ENCODE measurements around the gene OVCH1. TPM values are rescaled to one million over a fixed set of nuclear protein-coding genes. Genes with fewer than 3 reads are reported as not detected.

OVCH1 gene
- total RNA-seq, 1 experiment from 2014 or later, result not detected

GRCh38 chr12:29516431-29516875 lies 19.0 kb upstream of the OVCH1 start:
- H3K18ac ChIP-seq (ENCODE audit: insufficient read length, low read depth, low read length), result no peak overlapping the region
- H3K4me1 Mint-ChIP-seq, result no peaks in the 10 kb centered on the region
- H4K20me1 ChIP-seq (ENCODE audit: control insufficient read depth, insufficient read depth, insufficient read length), result no peaks in the 10 kb centered on the region
- H4K91ac ChIP-seq (ENCODE audit: insufficient read length, low read depth, low read length), result no peak overlapping the region
- no peak overlapping the region for H2BK20ac ChIP-seq (ENCODE audit: low read depth, low read length, poor library complexity, severe bottlenecking)
- H3K4me1 ChIP-seq (ENCODE audit: insufficient read depth, low read length), result no peaks in the 10 kb centered on the region
- no peak for TF ChIP-seq CTCF (conservative IDR thresholded peaks at IDR 0.05)
- no peaks in the 10 kb centered on the region for H3K9me3 ChIP-seq (ENCODE audit: control insufficient read depth, low read depth, low read length)
- no peak for DNase-seq
- no peak overlapping the region for H2BK15ac ChIP-seq (ENCODE audit: low read depth, low read length)
- peaks cover 0 to 12% (median 5%) of the 10 kb centered on the region in 3 experiments; a peak in 4 of 7 replicates for H3K36me3 Mint-ChIP-seq (ENCODE audit: insufficient read depth in 1 of 3, low read depth in 3 of 3)
- no peaks in the 10 kb centered on the region for H3K27me3 Mint-ChIP-seq (ENCODE audit: low read depth)
- H3K9me3 Mint-ChIP-seq, result no peaks in the 10 kb centered on the region
- H2BK12ac ChIP-seq (ENCODE audit: insufficient read length, low read depth, low read length), result no peak overlapping the region
- H3K27ac ChIP-seq (ENCODE audit: insufficient read length, low read depth, low read length), result no peak overlapping the region
- no peak overlapping the region for H2BK5ac ChIP-seq (ENCODE audit: insufficient read length, low read length)
- no CpG with 5 or more reads among the region's 2 CpGs for WGBS (ENCODE audit: extremely low coverage, insufficient read length, low lambda C conversion rate)
- no peak overlapping the region for H3K4me2 ChIP-seq (ENCODE audit: insufficient read depth, insufficient read length, low read length)
- H2AK5ac ChIP-seq (ENCODE audit: insufficient read length, low read length), result no peak overlapping the region
- no peak overlapping the region for H4K5ac ChIP-seq (ENCODE audit: insufficient read length, low read depth, low read length)
- H3K27ac Mint-ChIP-seq, result no peak overlapping the region
- H4K8ac ChIP-seq (replicated peaks; ENCODE audit: insufficient read length, low read depth, low read length), result no peak overlapping the region
- H3K79me1 ChIP-seq (ENCODE audit: insufficient read depth, low read depth, low read length, poor library complexity, severe bottlenecking), result no peaks in the 10 kb centered on the region
- no peak overlapping the region for H3K9ac ChIP-seq (ENCODE audit: extremely low read depth, insufficient read length, low read length)
- no peaks in the 10 kb centered on the region for H3K27me3 ChIP-seq (ENCODE audit: insufficient read depth, low read length)
- H3K23ac ChIP-seq (ENCODE audit: insufficient read length, low read depth, low read length), result no peak overlapping the region
- no peak overlapping the region for H2AFZ ChIP-seq (ENCODE audit: low read length)
- H3K14ac ChIP-seq (ENCODE audit: insufficient read depth, low read length), result no peak overlapping the region
- no peak overlapping the region for H3K4ac ChIP-seq (ENCODE audit: low read depth, low read length)
- no peaks in the 10 kb centered on the region for H3K23me2 ChIP-seq (ENCODE audit: insufficient read length, low read depth, low read length, poor library complexity, severe bottlenecking)
- no peak overlapping the region for H2BK120ac ChIP-seq (ENCODE audit: low read depth, low read length, poor library complexity, severe bottlenecking)
- H3T11ph ChIP-seq (ENCODE audit: low read length), result no peak overlapping the region
- H3K4me3 Mint-ChIP-seq, result no peak overlapping the region
- H3K56ac ChIP-seq (ENCODE audit: insufficient read length, low read depth, low read length), result no peak overlapping the region
- H3K79me2 ChIP-seq (ENCODE audit: insufficient read depth, low read length), result no peaks in the 10 kb centered on the region
